ENCODE measurements around the gene KRTAP5-3. TPM values are rescaled to one million over a fixed set of nuclear protein-coding genes. Genes with fewer than 3 reads are reported as not detected.

The KRTAP5-3 gene, protein sequence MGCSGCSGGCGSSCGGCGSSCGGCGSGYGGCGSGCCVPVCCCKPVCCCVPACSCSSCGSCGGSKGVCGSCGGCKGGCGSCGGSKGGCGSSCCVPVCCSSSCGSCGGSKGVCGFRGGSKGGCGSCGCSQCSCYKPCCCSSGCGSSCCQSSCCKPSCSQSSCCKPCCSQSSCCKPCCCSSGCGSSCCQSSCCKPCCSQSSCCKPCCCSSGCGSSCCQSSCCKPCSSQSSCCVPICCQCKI
- not detected in 2 replicates for total RNA-seq

DNA sequence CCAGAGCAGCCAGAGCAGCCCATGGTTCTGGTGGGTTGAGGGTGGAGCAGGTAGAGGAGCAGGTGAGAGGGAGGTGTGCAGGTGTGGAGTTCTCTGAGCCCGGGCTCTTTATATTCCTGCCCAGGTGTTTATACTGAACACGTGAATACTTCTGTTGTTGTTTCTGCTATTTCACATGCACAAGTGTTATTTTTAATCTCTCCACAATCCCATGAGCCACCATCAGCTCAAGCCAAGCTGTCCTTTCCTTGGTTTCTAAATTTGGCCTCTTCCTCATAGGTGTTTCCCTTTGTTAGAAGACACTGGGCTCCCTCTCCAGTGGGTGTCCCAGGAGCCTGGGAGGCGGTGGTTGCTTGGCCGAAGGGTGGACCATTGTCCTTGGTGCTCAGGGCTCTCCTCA is at the start of gene KRTAP5-3:
KRTAP5-3 (minus strand) TSS at position 101 of the 400 bp plus-strand sequence; CDS start at position 23, 78 bp downstream.
- no peak within 1 kb of the TSS for H3K4me3 ChIP-seq (ENCODE audit: low read depth, low read length)
- TF ChIP-seq, protein P1, sequence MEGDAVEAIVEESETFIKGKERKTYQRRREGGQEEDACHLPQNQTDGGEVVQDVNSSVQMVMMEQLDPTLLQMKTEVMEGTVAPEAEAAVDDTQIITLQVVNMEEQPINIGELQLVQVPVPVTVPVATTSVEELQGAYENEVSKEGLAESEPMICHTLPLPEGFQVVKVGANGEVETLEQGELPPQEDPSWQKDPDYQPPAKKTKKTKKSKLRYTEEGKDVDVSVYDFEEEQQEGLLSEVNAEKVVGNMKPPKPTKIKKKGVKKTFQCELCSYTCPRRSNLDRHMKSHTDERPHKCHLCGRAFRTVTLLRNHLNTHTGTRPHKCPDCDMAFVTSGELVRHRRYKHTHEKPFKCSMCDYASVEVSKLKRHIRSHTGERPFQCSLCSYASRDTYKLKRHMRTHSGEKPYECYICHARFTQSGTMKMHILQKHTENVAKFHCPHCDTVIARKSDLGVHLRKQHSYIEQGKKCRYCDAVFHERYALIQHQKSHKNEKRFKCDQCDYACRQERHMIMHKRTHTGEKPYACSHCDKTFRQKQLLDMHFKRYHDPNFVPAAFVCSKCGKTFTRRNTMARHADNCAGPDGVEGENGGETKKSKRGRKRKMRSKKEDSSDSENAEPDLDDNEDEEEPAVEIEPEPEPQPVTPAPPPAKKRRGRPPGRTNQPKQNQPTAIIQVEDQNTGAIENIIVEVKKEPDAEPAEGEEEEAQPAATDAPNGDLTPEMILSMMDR (IDR thresholded peaks at IDR 0.05; ENCODE audit: insufficient read depth, low read depth, low read length): no peak
- DNase-seq (ENCODE audit: low read depth): no peak

DNA sequence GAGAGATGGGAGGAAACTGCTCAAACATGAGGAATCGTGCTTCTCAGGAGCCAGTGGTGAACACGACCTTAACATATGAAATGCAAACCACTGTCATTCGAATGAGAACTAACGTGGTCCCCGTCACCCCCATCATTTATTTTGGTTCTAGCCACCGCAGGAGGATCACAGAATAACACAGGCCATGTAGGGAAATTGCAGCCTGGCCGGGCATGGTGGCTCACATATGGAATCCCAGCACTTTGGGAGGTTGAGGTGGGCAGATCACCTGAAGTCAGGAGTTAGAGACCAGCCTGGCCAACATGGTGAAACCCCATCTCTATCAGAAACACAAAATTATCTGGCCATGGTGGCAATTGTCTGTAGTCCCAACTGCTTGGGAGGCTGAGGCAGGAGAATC is 48.4 kb upstream of the KRTAP5-3 start:
- no peak for DNase-seq (ENCODE audit: low read depth)
- TF ChIP-seq, protein P1 (IDR thresholded peaks at IDR 0.05; ENCODE audit: insufficient read depth, low read depth, low read length): no peak
- no peak overlapping the region for H3K4me3 ChIP-seq (ENCODE audit: low read depth, low read length)

DNA sequence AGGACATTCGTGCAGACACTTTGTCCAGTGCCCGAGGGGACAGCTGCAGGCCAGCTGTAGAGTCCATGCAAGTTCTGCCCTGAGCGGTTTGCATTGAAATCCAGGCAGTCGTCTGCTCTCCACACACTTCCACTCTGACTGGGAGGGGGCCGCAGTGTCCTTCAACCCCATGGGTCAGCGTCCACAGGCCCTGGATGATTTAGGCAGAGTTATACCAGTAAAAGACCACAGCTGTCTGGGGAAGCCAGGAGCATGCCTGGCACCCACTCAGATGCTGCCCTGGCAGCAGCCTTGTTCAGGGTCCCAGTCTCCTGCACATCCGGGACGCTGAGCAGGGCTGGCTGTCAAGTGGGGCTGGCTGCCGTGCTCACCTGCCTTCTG is 47.8 kb upstream of the KRTAP5-3 start:
- TF ChIP-seq, protein P1 (IDR thresholded peaks at IDR 0.05; ENCODE audit: insufficient read depth, low read depth, low read length): no peak
- DNase-seq (ENCODE audit: low read depth): no peak
- no peak overlapping the region for H3K4me3 ChIP-seq (ENCODE audit: low read depth, low read length)

DNA sequence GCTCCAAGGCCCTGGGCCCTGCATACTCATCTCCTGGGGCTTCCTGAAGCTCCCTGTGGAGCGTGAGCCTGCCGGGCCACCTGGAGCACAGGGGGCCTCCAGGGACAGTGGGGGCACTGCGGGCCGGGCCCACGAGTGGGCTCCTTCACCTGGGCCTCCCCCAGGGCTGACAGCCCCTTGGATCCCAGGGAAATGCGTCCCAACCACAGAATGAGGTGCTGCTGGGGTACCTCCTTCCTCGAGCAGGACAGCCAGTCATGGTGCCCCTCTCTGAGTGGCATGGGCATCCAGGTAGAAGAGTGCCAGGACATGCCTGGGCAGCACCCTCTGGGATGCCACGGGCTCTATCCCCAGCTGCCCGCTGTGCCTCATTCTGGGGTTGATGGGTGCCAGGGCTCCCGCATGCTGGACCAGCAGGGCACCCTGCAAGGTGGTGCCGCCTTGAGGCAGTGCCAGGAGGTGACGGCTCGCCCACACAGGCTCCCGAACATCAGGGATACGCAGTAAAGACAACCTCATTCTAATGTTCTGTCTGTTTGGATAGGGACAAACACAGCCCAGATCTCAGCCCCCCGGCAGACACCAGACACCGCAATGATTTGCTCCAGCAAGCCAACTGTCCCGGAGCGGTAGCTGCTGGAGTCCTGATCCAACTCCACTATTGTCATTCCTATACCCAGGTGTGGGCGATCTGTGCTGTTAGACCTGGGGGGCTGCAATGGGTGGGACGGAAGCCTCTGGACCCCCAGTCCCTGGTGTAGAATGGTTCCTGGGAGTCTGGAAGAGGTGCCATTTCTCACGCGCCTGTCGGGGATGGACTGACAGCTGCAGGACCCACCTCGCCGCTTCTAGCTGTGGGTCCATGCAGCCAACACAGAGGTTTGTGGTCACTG is 47.2 kb upstream of the KRTAP5-3 start:
- DNase-seq (ENCODE audit: low read depth): no peak
- no peak overlapping the region for H3K4me3 ChIP-seq (ENCODE audit: low read depth, low read length)
- TF ChIP-seq, protein P1 (IDR thresholded peaks at IDR 0.05; ENCODE audit: insufficient read depth, low read depth, low read length): no peak

DNA sequence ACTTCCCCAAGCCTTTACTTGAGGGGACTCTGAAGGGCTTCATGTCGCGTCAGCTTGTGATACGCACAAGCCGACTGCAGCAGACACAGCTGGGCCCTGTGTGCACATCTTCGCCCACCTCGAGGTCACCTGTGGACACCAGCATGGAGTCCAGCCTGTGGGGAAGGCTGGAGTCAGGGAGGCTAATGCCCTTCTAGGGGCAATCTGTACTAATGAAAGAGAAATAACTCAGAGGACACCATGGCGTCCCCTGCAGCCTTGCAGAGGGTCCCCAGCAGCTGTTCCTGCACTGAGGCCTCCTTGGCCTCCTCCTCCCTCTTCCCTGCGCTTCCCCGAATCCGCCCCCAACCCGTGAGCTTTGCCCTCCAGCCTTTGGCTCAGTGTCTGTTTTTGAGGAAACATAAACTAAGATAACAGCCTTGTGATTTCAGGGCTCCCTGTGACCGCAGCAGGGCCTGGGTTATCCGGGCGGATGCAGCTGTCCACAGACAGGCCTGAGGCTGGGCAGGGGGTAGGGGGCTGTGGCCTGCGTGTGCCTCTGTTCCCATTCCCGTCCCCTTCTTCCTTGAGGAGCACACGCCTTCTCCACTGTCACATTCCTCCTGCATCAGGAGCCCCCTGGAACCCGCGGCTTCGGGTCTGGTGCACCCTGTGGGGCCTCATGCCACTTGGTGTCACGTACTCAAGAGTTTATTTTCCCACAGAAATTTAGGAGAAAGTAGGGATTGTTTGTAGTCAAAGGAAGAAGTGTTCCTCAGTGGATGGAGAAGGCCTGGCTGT is 46.3 kb upstream of the KRTAP5-3 start:
- TF ChIP-seq, protein P1 (IDR thresholded peaks at IDR 0.05; ENCODE audit: insufficient read depth, low read depth, low read length): no peak
- no peak overlapping the region for H3K4me3 ChIP-seq (ENCODE audit: low read depth, low read length)
- peak; percentile 80 for DNase-seq (ENCODE audit: low read depth)

DNA sequence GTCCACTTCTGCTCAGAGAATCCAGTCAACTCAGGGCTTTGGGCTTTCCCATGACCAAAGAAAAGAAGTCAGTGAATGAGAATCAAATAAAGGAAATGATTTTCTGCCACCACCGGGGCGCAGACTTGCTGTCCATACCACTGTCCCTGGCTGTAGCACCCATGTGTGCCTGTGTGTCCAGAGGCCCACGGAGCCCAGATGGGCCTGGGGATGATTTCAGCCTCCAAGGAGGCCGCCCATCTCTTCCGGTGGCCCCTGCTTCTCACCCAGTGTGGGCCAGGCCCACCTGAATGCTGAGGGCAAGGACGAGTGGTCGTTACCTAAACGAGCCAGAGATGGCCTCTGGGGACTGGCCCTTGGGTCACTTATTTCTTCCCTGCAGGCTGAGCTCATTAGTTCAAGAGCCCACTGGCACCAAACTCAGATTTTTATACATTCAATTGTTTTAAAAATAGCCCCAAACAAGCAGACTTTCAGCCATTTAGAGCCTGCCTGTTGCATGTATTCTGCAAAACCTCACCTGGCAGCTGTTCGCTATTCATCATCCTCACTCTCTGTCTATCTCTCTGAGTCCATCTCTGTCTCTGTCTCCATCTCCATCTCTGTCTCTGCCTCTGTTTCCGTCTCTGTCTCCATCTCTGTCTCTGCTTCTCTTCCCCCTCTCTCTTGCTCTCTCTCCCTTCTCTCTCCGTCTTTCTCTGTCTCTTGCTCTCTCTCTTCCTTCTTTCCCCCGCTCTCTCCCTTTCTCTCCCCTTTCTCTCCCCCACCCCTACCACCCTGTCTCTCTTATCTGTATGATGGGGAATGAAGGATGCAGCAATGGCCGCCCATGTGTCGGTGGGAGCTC is 45.5 kb upstream of the KRTAP5-3 start:
- TF ChIP-seq, protein P1 (IDR thresholded peaks at IDR 0.05; ENCODE audit: insufficient read depth, low read depth, low read length): no peak
- no peak overlapping the region for H3K4me3 ChIP-seq (ENCODE audit: low read depth, low read length)
- DNase-seq (ENCODE audit: low read depth): no peak
